Prostate gland (tissue), 2 donors: ENCODE measurements around the gene CITED1. TPM values are rescaled to one million over a fixed set of nuclear protein-coding genes. Genes with fewer than 3 reads are reported as not detected.

Experiments used
- DNase-seq: peaks from one replicate; pipeline ENCODE4 v3.0.0-alpha.2; 2019; ENCODE audit warnings: low spot score
- H3K27ac ChIP-seq, 2 donors: fragments of 200-600 bp; sonication (generic); 2 replicates each; pipeline ENCODE4 v1.5.1; 2017 to 2019
- H3K27me3 ChIP-seq: fragments of 200-600 bp; sonication (generic); replicated peaks from 2 replicates; pipeline ENCODE4 v1.5.1; 2019; ENCODE audit not compliant: insufficient read depth
- H3K36me3 ChIP-seq, 2 donors: fragments of 200-600 bp; sonication (generic); 1 replicate in 1 of 2; 2 replicates in 1 of 2; pipeline versions ENCODE4 v1.5.1 to v1.8.1; 2017 to 2019
- H3K4me1 ChIP-seq: fragments of 200-600 bp; sonication (generic); replicated peaks from 2 replicates; pipeline ENCODE4 v1.5.1; 2019
- H3K4me3 ChIP-seq, 2 donors: fragments of 200-600 bp; sonication (generic); 2 replicates each; pipeline ENCODE4 v1.5.1; 2017 to 2019
- H3K9me3 ChIP-seq: fragments of 200-600 bp; sonication (generic); 2 replicates; pipeline ENCODE4 v1.5.1; 2017
- POLR2A ChIP-seq: fragments of 450-650 bp; IDR thresholded peaks from one replicate; pipeline ENCODE4 v1.6.1; 2016; ENCODE audit warnings: antibody characterized with exemption, mild to moderate bottlenecking
- POLR2AphosphoS5 ChIP-seq: sonication (generic); formaldehyde crosslinking; IDR thresholded peaks from one replicate; pipeline ENCODE4 v1.6.1; 2017; ENCODE audit warnings: antibody characterized with exemption
- WGBS: methylation state at CpG from one replicate; pipeline ENCODE4 v1.1.5; 2018; 5-methylcytosine and 5-hydroxymethylcytosine counted together
- intact Hi-C: fragments of 100-400 bp; cut with DNase I; formaldehyde crosslinking; loops from one replicate; pipeline ENCODE4 v1.14.2; 2022
- total RNA-seq, 2 donors: library from RNA; depleted of rRNA; stranded (reverse); fragments of >200 nt; gene quantifications; one replicate each; pipeline ENCODE4 v1.1.0, GENCODE V29; 2016
- TF ChIP-seq, protein P1 (sequence below), 4 experiments: fragments of 200-600 bp in 2 of 4; fragments of 450-650 bp in 2 of 4; sonication (generic) in 2 of 4; IDR thresholded peaks; 1 replicate in 3 of 4; 2 replicates in 1 of 4; pipeline ENCODE4 v1.5.1; 2016 to 2019; ENCODE audit warnings: antibody characterized with exemption in 4 of 4, mild to moderate bottlenecking in 2 of 4, moderate library complexity in 2 of 4

Gene CITED1
- total RNA-seq, 2 donors from 2014 or later: 20.1 to 552 TPM

DNA sequence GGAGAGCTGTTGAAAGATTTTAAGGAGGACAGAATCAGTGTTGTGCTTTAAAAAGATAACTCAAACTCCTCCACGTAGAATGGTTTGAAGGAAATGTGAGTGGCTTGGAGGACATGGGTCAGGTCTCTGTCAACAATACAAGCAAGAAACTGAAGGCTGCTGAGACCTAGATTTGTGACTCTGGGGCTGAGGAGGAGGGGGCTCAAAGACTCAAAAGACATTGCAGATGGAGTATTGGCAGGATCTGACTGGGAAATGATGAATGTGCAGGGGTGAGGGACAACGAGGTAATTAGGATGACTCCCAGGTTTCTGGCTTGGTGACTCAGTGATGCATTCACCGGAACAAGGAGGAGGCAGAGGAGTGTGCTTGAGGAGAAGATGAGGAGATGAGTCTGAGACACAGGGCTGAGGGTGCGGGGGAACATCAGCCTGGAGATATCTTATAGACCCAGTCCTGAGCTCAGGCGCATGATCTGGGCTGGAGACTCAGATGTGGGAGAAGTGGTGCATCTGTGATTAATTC, 25.3 kb downstream of the CITED1 start:
- intact Hi-C loops: no loop called here
- Histone ChIP-seq H3K9me3 (no peaks in the 10 kb centered on the region), H3K27me3 (no peaks in the 10 kb centered on the region), H3K4me3 (no peak overlapping the region), H3K36me3 (no peaks in the 10 kb centered on the region), H3K4me1 (no peaks in the 10 kb centered on the region), H3K27ac (no peak overlapping the region)
- TF ChIP-seq POLR2A: no peak
- TF ChIP-seq, protein P1, sequence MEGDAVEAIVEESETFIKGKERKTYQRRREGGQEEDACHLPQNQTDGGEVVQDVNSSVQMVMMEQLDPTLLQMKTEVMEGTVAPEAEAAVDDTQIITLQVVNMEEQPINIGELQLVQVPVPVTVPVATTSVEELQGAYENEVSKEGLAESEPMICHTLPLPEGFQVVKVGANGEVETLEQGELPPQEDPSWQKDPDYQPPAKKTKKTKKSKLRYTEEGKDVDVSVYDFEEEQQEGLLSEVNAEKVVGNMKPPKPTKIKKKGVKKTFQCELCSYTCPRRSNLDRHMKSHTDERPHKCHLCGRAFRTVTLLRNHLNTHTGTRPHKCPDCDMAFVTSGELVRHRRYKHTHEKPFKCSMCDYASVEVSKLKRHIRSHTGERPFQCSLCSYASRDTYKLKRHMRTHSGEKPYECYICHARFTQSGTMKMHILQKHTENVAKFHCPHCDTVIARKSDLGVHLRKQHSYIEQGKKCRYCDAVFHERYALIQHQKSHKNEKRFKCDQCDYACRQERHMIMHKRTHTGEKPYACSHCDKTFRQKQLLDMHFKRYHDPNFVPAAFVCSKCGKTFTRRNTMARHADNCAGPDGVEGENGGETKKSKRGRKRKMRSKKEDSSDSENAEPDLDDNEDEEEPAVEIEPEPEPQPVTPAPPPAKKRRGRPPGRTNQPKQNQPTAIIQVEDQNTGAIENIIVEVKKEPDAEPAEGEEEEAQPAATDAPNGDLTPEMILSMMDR (IDR thresholded peaks at IDR 0.05): no peak
- no peak for TF ChIP-seq POLR2AphosphoS5
- no peak for DNase-seq
- WGBS: 73% methylated on average over 5 of the region's 5 CpGs

DNA sequence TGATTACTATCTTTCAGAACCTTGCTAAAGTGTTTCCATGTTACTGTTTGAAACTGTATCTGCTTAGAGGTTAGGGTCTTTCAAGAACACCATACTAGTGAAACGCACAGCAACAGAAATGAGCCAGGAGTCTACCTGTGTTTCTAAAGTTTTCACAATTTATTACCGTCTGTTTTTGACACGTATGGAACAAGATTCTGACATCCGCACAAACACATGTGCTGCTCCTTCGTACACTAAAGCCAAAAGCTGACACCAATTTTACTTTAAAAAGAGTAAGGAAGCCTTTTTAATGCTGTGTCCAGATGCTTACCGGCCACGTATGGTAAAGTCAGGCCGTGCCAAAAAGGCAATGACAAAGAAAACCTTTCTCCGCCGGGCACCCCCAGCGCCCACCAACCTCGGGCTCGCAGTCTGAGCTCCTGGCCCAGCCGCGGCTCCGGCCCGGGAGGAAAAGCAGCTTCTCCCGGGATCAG, 29.2 kb downstream of the CITED1 start:
- under 1% methylated on average over 11 of the region's 18 CpGs for WGBS
- Histone ChIP-seq H3K27me3 (no peaks in the 10 kb centered on the region), H3K36me3 (no peaks in the 10 kb centered on the region), H3K9me3 (no peaks in the 10 kb centered on the region), H3K4me3 (peak overlapping the region; percentile 46 to 49), H3K27ac (peak overlapping the region; percentile 73 to 77), H3K4me1 (no peaks in the 10 kb centered on the region)
- no peak for DNase-seq
- TF ChIP-seq POLR2A: no peak
- no peak for TF ChIP-seq POLR2AphosphoS5
- TF ChIP-seq, protein P1 (IDR thresholded peaks at IDR 0.05): no peak
- intact Hi-C loops: no loop called here

DNA sequence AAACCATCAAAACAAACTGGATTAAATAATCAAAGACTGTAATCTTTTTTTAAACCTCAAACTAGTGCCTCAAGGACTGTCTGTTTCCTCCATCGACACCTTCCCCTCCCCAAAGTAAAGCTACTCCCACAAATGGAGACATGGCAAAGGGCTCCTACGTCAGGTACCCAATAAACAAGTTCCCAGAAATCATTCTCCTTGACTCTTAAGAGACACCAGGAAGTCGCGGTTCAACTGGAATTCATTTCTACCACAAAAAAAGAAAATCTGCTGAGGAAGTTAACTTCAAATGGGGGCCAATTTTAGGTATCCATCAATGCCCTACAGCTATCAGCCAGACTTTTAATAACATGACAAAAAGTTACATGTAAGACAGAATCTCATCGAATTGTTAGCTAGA, 31.2 kb downstream of the CITED1 start:
- Histone ChIP-seq H3K4me1 (no peaks in the 10 kb centered on the region), H3K9me3 (no peaks in the 10 kb centered on the region), H3K27me3 (no peaks in the 10 kb centered on the region), H3K36me3 (no peaks in the 10 kb centered on the region), H3K27ac (peak overlapping the region; percentile 23 to 30), H3K4me3 (no peak overlapping the region)
- DNase-seq: no peak
- WGBS: 40% methylated on average over 5 of the region's 5 CpGs
- intact Hi-C loops: no loop called here
- TF ChIP-seq, protein P1 (IDR thresholded peaks at IDR 0.05): no peak
- TF ChIP-seq POLR2A (no peak), POLR2AphosphoS5 (no peak)

DNA sequence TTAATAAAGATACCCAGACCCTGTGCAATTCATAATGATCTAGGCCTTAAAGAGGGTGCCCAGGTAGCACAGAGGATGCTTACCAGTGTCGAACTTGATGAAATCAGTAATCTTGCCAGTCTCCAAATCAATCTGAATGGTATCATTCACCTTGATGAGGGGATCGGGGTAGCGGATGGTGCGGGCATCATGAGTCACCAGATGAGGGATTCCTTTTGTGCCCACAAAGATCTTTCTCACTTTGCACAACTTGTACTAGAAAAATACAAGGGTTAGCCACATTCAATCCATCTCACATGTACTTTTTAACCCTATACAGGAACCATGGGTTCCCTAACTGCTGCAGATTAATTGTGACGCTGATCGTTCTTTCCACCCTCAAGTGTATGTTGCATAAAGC, 32.0 kb downstream of the CITED1 start:
- H3K4me1 ChIP-seq: no peaks in the 10 kb centered on the region
- no peak for DNase-seq
- H3K27me3 ChIP-seq: no peaks in the 10 kb centered on the region
- no peaks in the 10 kb centered on the region for H3K9me3 ChIP-seq
- TF ChIP-seq, protein P1 (IDR thresholded peaks at IDR 0.05): no peak
- TF ChIP-seq POLR2A (no peak), POLR2AphosphoS5 (no peak)
- H3K4me3 ChIP-seq: no peak overlapping the region
- no peak overlapping the region for H3K27ac ChIP-seq
- intact Hi-C loops: no loop called here
- WGBS: 90% methylated on average over 3 of the region's 6 CpGs
- H3K36me3 ChIP-seq: no peaks in the 10 kb centered on the region

DNA sequence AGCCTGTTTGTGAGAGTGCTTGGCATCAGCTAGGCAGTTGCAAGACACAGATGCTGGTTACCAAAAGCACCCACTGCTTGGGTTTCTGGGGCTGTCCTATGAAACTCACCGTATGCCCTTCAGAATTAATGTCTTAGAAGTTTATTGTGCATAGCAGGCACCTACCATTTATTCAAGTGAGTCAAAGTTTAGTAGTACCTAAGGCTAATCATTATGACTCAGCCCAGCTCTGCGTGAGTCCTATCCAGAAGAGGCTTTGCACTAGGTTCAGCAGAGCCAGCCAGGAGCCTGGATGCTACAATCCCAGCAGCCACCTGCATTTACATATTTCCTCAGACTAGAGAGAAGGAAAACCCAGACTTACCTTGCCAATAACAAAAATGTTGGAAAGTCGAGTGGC, 32.8 kb downstream of the CITED1 start:
- Histone ChIP-seq H3K9me3 (no peaks in the 10 kb centered on the region), H3K4me3 (no peak overlapping the region), H3K27ac (no peak overlapping the region), H3K27me3 (no peaks in the 10 kb centered on the region), H3K4me1 (no peaks in the 10 kb centered on the region), H3K36me3 (no peaks in the 10 kb centered on the region)
- 64% methylated on average over 3 of the region's 3 CpGs for WGBS
- no peak for DNase-seq
- no peak for TF ChIP-seq POLR2AphosphoS5
- no peak for TF ChIP-seq POLR2A
- TF ChIP-seq, protein P1 (IDR thresholded peaks at IDR 0.05): no peak
- intact Hi-C loops: no loop called here
